Colonic mucosa (tissue), 4 donors: ENCODE measurements around the gene HRH3. TPM values are rescaled to one million over a fixed set of nuclear protein-coding genes. Genes with fewer than 3 reads are reported as not detected.

Source experiments
- DNase-seq: peaks from one replicate; pipeline ENCODE4 v3.0.0-alpha.2; 2020
- H3K27ac ChIP-seq: fragments of 200-600 bp; one replicate; pipeline ENCODE4 v1.8.0; 2021
- H3K27me3 ChIP-seq: fragments of 200-600 bp; one replicate; pipeline ENCODE4 v1.8.0; 2021
- H3K36me3 ChIP-seq: fragments of 200-600 bp; one replicate; pipeline ENCODE4 v1.8.0; 2021
- H3K4me1 ChIP-seq: fragments of 200-600 bp; one replicate; pipeline ENCODE4 v1.8.0; 2021; ENCODE audit warnings: mild to moderate bottlenecking
- H3K4me3 ChIP-seq: fragments of 200-600 bp; one replicate; pipeline ENCODE4 v1.8.0; 2021
- H3K9ac ChIP-seq, 2 donors: one replicate each; pipeline ENCODE4 v1.7.0; 2013; ENCODE audit warnings: control low read depth in 2 of 2, low read depth in 2 of 2, low read length in 2 of 2
- H3K9me3 ChIP-seq: fragments of 200-600 bp; one replicate; pipeline ENCODE4 v1.8.0; 2021
- intact Hi-C: fragments of 100-400 bp; cut with DNase I; formaldehyde crosslinking; loops from one replicate; pipeline ENCODE4 v1.14.1; 2022
- total RNA-seq, 2 donors: library from RNA; stranded (reverse); fragmentation: NEBNext Ultra II Directional in 1 of 2; extraction: Animal tissue kit (Norgen Biotek cat#: 25700) in 1 of 2; gene quantifications; one replicate each; pipeline ENCODE4 v1.2.1, GENCODE V29; 2021
- TF ChIP-seq, protein P1 (sequence below): fragments of 200-600 bp; IDR thresholded peaks from one replicate; pipeline ENCODE4 v1.8.0; 2022; ENCODE audit warnings: antibody characterized with exemption, mild to moderate bottlenecking
- donor health status: healthy.
- donor health status: DM: no; HTN: no; CAD: no.
- donor health status: DM: no; HTN: no; CAD: no.

The HRH3 gene
- total RNA-seq, 2 donors from 2014 or later: not detected

DNA sequence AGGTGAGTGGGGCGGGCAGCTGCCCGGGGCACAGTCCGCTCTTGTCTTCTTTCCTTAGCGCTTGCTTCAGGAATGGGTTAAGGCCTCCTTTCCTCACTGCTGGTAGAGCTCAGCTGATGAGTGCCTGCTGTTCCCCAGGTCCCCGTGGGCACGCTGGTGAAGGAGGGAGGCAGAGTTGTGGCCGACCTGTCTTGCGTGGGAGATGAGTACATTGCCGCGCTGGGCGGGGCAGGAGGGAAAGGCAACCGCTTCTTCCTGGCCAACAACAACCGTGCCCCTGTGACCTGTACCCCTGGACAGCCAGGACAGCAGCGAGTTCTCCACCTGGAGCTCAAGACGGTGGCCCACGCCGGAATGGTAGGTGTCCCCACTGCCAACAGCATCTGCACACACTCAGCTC is 21.6 kb downstream of the HRH3 start:
- H3K9ac ChIP-seq: no peak overlapping the region
- H3K9me3 ChIP-seq: no peaks in the 10 kb centered on the region
- H3K27me3 ChIP-seq: no peaks in the 10 kb centered on the region
- intact Hi-C loops: no loop called here
- H3K4me3 ChIP-seq: no peak overlapping the region
- no peaks in the 10 kb centered on the region for H3K4me1 ChIP-seq
- no peak overlapping the region for H3K27ac ChIP-seq
- H3K36me3 ChIP-seq: peaks cover 13% of the 10 kb centered on the region
- TF ChIP-seq, protein P1, sequence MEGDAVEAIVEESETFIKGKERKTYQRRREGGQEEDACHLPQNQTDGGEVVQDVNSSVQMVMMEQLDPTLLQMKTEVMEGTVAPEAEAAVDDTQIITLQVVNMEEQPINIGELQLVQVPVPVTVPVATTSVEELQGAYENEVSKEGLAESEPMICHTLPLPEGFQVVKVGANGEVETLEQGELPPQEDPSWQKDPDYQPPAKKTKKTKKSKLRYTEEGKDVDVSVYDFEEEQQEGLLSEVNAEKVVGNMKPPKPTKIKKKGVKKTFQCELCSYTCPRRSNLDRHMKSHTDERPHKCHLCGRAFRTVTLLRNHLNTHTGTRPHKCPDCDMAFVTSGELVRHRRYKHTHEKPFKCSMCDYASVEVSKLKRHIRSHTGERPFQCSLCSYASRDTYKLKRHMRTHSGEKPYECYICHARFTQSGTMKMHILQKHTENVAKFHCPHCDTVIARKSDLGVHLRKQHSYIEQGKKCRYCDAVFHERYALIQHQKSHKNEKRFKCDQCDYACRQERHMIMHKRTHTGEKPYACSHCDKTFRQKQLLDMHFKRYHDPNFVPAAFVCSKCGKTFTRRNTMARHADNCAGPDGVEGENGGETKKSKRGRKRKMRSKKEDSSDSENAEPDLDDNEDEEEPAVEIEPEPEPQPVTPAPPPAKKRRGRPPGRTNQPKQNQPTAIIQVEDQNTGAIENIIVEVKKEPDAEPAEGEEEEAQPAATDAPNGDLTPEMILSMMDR: no peak
- DNase-seq: no peak

DNA sequence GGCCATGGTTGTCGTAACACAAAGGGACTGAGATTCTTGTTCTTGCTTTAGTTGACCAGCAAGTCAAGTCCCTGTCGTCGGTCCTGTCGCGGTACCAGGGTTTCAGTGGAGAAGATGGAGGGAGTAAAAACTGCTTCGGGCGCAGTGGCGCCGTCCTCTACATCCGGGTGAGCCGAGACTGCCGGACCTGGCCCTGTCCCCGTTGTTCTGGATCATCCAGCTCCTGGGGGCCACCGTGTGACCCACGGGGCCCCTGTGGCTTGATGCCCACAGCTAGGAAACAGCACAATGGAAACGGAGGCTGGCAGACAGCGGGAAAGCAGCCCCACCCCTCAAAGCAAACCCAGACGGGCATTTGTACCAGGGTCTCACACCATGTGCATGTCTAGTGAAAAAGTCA is 22.3 kb downstream of the HRH3 start:
- DNase-seq: no peak
- peaks cover 13% of the 10 kb centered on the region for H3K36me3 ChIP-seq
- no peaks in the 10 kb centered on the region for H3K9me3 ChIP-seq
- intact Hi-C loops: no loop called here
- H3K27me3 ChIP-seq: no peaks in the 10 kb centered on the region
- H3K4me1 ChIP-seq: no peaks in the 10 kb centered on the region
- H3K4me3 ChIP-seq: no peak overlapping the region
- no peak overlapping the region for H3K9ac ChIP-seq
- TF ChIP-seq, protein P1: no peak
- H3K27ac ChIP-seq: no peak overlapping the region

DNA sequence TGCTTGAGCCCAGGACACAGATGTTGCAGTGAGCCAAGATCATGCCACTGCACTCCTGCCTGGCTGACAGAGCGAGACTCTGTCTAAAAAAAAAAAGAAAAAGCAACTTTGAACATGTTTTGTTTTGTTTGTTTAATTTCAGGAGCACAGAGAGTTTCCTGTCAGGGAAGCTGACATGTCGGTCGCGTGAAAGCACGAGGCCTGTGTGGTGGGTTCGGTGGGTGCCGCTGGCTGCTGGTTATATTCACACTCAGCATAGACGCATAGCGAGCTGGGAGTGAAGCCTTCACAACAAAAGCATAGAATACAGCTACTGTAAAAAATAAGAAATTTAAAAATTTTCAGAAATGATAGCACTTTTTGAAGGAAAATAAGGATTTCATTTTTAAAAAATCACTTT is 22.8 kb downstream of the HRH3 start:
- H3K4me3 ChIP-seq: no peak overlapping the region
- H3K27ac ChIP-seq: no peak overlapping the region
- intact Hi-C loops: no loop called here
- no peak overlapping the region for H3K9ac ChIP-seq
- H3K9me3 ChIP-seq: no peaks in the 10 kb centered on the region
- TF ChIP-seq, protein P1: no peak
- peaks cover 13% of the 10 kb centered on the region for H3K36me3 ChIP-seq
- H3K4me1 ChIP-seq: no peaks in the 10 kb centered on the region
- no peaks in the 10 kb centered on the region for H3K27me3 ChIP-seq
- DNase-seq: no peak

DNA sequence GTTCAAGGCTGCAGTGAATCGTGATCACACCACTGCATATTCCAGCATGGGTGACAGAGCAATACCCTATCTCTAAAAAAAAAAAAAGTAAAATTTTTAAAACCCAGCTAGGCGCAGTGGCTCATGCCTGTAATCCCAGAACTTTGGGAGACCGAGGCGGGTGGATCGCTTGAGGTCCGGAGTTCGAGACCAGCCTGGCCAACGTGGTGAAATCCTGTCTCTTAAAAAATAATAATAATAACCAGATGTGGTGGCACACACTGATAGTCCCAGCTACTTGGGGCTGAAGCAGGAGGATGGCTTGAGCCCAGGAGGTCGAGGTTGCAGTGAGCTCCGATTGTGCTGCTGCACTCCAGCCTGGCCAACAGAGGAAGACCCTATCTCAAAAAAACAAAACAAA is 23.8 kb downstream of the HRH3 start:
- Histone ChIP-seq H3K4me3 (no peak overlapping the region), H3K27me3 (no peaks in the 10 kb centered on the region), H3K36me3 (peaks cover 13% of the 10 kb centered on the region), H3K4me1 (no peaks in the 10 kb centered on the region), H3K9ac (no peak overlapping the region), H3K27ac (no peak overlapping the region), H3K9me3 (no peaks in the 10 kb centered on the region)
- DNase-seq: no peak
- TF ChIP-seq, protein P1: no peak
- intact Hi-C loops: no loop called here

DNA sequence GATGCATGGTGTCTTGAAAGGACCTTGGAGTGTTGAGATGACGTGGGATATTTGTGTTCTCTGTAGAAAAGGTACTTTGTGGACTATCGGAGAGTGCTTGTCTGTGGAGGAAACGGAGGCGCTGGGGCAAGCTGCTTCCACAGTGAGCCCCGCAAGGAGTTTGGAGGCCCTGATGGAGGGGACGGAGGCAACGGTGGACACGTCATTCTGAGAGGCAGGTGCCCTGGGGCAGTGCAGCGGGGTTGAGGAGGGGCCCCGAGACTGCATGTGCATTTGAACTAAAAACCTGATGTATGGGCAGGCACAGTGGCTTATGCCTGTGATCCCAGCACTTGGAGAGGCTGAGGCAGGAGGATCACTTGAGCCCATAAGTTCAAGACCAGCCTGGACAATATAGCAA is 24.3 kb downstream of the HRH3 start:
- intact Hi-C loops: no loop called here
- no peaks in the 10 kb centered on the region for H3K4me1 ChIP-seq
- TF ChIP-seq, protein P1: no peak
- no peak overlapping the region for H3K9ac ChIP-seq
- H3K27me3 ChIP-seq: no peaks in the 10 kb centered on the region
- no peaks in the 10 kb centered on the region for H3K9me3 ChIP-seq
- peaks cover 13% of the 10 kb centered on the region for H3K36me3 ChIP-seq
- no peak for DNase-seq
- no peak overlapping the region for H3K27ac ChIP-seq
- H3K4me3 ChIP-seq: no peak overlapping the region

DNA sequence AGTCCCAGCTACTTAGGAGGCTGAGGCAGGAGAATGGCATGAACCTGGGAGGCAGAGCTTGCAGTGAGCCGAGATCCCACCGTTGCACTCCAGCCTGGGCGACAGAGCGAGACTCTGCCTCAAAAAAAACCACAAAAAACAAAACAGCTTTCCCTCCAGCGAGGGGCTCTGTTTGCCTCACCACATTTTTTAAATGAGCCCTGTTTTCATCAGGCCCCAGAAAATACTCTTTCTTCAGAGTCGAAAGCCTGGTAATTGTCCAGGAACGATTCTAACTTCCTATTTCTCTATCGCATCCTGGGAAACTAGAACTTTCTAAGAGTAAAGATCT is 25.0 kb downstream of the HRH3 start:
- no peaks in the 10 kb centered on the region for H3K27me3 ChIP-seq
- no peak overlapping the region for H3K4me3 ChIP-seq
- no peak overlapping the region for H3K9ac ChIP-seq
- H3K4me1 ChIP-seq: no peaks in the 10 kb centered on the region
- DNase-seq: no peak
- TF ChIP-seq, protein P1: no peak
- H3K9me3 ChIP-seq: no peaks in the 10 kb centered on the region
- intact Hi-C loops: no loop called here
- no peak overlapping the region for H3K27ac ChIP-seq
- peaks cover 13% of the 10 kb centered on the region for H3K36me3 ChIP-seq
